Occipital lobe (tissue), 2 donors: Measurements from ENCODE around the gene SBNO1. TPM values are rescaled to one million over a fixed set of nuclear protein-coding genes. Genes with fewer than 3 reads are reported as not detected.
"Not testable (repeated sequence)": the region's sequence is repeated elsewhere in the genome, so short reads cannot be mapped to it uniquely, and the experiment has no call there.

Experiments used
- DNase-seq: peaks from one replicate; lab custom pipeline; 2025; lab: John Stamatoyannopoulos, UW
- total RNA-seq: library from RNA; depleted of rRNA; stranded (reverse); fragments of >200 nt; gene quantifications from one replicate; pipeline ENCODE4 v1.2.3, GENCODE V29; 2014

Gene SBNO1
- total RNA-seq, 1 donor from 2014 or later = 48.4 TPM

DNA sequence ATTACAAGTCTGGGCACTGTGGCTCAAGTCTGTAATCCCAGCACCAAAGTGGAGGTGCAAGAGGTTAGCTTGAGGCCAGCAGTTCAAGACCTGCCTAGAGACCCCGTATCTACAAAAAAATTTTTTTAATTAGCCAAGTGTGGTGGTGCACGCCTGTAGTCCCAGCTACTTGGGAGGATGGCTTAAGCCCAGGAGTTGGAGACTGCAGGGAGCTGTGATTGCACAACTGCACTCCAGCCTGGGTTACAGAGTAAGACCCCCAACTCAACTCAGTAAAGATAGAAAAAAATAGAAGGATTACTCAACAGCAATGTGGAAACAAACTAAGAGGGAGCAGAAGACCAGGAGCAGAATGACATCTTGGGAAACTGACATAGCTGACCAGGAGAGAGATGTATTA lies 13.3 kb downstream of the SBNO1 start:
- DNase-seq = no peak

GRCh38 chr12:123346946-123347345 lies 17.7 kb downstream of the SBNO1 start:
- no peak for DNase-seq

GRCh38 chr12:123344086-123344485 lies 20.6 kb downstream of the SBNO1 start:
- no peak for DNase-seq

GRCh38 chr12:123337070-123337469 lies 27.6 kb downstream of the SBNO1 start:
- DNase-seq = no peak

DNA sequence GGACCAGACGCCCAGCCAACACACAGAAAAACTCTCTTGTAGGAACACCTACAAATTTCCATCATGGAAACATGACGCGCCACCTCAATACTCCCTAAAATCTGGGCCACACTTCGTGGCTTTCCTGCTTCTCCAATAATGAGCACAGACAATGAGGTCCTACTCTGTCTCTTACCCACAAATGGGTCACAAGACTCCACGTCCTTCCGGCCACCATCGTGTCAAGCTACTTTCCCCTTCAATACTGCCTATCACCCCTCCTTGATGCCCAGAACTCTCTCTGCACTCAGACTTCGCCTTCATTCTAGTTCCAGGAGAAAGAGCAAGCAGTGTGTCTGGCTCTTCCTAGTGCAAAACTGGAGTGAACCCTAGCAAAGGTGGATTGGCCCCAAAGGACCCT lies 28.1 kb downstream of the SBNO1 start:
- DNase-seq = no peak

- no peak for DNase-seq
These were observed 29.2 kb downstream of the SBNO1 start for GRCh38 chr12:123335490-123335889.

DNA sequence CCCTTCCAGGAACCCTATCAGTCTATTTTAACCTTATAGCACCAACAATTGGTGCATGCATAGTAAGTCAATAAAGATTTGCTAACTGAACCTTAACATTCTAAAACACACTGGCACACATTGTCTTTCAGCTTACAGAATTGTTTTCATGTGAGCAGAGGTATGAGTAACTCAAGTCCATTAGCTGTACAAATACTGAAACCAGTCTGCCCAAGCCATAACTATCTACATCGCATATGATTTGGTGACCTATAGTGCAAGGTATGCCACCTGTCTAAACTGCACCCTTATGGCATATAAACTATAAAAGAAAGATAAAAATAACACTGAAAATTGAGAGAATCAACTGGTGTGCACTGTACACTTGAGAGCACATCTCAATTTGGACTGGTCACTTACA lies 34.8 kb downstream of the SBNO1 start:
- no peak for DNase-seq

- no peak for DNase-seq
These were observed 44.8 kb downstream of the SBNO1 start for GRCh38 chr12:123319826-123320225.

GRCh38 chr12:123319273-123319672 lies 45.4 kb downstream of the SBNO1 start:
- no peak for DNase-seq

DNA sequence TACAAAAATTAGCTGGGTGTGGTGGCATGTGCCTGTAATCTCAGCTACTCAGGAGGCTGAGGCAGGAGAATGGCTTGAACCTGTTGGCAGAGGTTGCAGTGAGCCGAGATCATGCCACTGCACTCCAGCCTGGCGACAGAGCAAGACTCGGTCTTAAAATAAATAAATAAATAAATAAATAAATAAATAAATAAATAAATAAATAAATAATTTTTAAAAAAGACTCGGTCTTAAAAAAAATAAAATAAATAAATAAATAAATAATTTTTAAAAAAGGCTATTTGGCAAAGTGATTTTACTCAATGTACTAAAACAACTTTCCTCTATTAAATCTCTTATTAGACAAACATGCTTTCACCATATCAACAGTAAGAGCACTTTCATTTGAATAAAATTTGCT lies 51.6 kb downstream of the SBNO1 start:
- not testable (repeated sequence) for DNase-seq

- DNase-seq = no peak
These were observed 58.4 kb downstream of the SBNO1 start for GRCh38 chr12:123306200-123306599.

DNA sequence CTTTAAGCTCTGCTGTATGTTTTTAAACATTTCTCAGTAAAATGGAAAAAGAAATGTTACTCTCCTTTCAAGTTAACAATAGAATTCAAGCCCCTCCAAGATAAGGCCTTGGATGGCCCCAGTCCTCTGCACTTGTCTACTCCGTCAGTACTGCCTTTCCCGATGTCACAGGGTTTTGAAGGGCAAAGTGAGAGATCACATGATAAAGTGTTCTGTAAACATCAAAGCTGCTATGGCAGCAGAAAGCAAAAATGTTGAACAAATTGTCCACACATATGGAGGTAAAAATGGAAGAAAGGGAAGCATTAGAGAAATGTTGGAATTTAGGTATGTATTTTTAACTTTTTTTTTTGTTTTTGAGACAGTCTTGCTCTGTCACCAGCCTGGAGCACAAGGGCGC lies 59.5 kb downstream of the SBNO1 start:
- DNase-seq = no peak

- no peak for DNase-seq
These were observed 71.4 kb downstream of the SBNO1 start for GRCh38 chr12:123293178-123293760.

- no peak for DNase-seq
These were observed 74.7 kb downstream of the SBNO1 start for GRCh38 chr12:123289911-123290310.

- no peak for DNase-seq
These were observed 75.8 kb downstream of the SBNO1 start for GRCh38 chr12:123288751-123289346.

DNA sequence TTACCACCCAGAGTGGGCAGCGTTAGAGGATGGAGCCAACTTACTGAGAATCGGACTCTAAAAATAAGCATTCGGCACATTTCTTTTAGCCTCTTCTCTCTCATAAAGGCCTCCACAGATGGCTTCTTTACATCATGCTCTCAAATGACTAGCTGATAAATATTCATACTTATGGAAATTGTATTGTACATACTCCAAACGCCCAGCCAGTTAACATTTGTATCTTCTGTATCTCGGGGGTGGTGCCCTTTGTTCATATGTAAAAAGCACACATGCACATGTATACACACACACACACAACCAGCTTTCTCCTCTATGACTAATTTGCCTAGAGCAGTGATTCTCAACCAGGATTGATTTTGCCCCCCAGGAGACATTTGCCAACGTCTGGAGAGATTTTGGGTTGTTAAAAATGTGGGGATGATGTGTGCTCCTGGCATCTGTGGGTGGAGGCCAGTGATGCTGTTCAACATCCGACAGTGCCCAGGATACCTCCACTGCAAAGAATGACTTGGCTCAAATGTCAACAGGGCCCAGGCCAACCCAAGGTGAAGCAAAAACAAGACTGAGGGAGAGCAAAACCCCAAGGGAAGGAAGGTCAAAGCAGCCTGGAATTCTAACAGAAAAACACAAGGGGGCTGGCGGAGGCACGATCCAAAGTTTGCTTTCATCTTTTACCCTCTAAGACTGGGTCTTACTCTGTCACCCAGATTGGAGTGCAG lies 77.8 kb downstream of the SBNO1 start:
- no peak for DNase-seq

GRCh38 chr12:123284669-123285068 lies 80.0 kb downstream of the SBNO1 start:
- DNase-seq = no peak

DNA sequence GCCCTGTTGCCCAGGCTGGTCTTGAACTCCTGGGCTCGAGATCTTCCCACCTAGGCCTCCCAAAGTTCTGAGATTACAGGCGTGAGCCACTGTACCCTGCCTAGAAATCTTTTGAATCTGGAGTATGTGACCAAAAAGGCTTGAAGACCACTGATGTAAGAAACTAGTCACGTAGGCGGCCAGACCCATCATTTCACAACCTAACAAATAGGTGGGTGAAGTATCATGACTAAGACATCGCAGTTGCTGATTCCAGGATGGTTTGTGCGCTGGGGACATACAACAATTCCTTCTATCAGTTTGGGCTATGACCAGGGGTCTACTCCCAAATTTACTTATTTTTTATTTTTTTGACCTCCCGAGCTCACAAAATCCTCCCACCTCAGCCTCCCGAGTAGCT lies 81.2 kb downstream of the SBNO1 start:
- DNase-seq = no peak

DNA sequence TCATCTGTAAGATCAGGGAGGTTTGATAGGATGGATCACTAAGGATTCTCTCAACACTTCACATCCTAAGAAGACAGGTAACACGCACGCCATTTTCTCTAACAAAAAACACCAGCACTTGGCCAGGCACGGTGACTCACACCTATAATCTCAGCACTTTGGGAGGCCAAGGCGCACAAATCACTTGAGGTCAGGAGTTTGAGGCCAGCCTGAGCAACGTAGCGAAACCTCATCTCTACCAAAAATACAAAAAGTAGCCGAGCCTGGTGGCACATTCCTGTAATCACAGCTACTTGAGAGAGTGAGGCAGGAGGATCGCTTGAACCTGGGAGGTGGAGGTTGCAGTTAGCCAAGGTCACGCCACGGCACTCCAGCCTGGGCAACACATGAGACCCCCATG lies 82.5 kb downstream of the SBNO1 start:
- no peak for DNase-seq

DNA sequence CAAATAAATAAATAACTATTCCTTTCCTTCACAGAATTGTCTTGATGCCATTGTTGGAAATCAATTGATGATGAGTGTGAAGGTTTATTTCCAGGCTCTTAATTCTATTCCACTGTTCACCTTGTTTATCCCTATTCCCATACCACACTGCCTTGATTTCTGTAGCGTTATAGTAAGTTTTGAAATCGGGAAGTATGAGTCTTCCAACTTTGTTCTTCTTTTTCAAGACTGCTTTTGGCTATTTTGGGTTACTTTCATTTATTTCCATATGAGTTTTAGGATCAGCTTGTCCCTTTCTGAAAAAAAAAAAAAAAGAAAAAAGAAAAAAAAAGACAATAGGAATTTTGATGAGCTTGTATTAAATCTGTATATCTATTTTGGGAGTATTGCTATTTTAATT lies 83.7 kb downstream of the SBNO1 start:
- DNase-seq = no peak

GRCh38 chr12:123278101-123278627 lies 86.5 kb downstream of the SBNO1 start:
- no peak for DNase-seq

DNA sequence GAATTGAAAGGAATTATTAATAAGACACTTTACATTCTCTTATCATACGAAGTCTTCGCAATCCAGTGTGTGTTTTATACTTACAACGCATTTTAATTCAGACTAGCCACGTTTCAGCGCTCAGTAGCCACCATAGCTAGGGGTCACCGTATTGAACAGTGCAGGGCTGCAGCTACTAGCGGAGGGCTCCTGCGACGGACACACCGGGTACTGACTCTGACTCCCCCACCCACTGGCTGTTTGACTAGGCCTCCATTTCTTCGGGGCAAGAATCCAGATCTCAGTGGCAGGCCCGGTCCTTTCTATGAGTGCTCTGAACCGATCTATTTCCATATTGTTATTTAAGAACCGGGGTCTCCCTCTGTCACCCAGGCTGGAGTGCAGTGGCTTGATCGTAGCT lies 91.5 kb downstream of the SBNO1 start:
- DNase-seq = no peak
